IMR-90 (cell line): ENCODE results near the gene DZIP3. TPM values are rescaled to one million over a fixed set of nuclear protein-coding genes. Genes with fewer than 3 reads are reported as not detected.

Experiments used
- ATAC-seq: fragments of 200-7000 bp; cut with Tn5 transposase; 2 replicates; pipeline ENCODE4 v1.9.1; 2020; ENCODE audit warnings: low read depth, mild to moderate bottlenecking, moderate library complexity
- Bru-seq: library from RNA; stranded (reverse); fragments of 400-500 nt; gene quantifications from one replicate; lab custom pipeline; 2021; lab: Mats Ljungman, UMichigan
- BruChase-seq, 2 experiments: library from RNA; stranded (reverse); fragments of 400-500 nt; gene quantifications; one replicate each; lab custom pipeline; 2021; lab: Mats Ljungman, UMichigan
- BruUV-seq: library from RNA; stranded (reverse); fragments of 400-500 nt; replicated peaks from 2 replicates; lab custom pipeline; 2021; lab: Mats Ljungman, UMichigan
- CTCF ChIA-PET: fragments of 300-600 bp; formaldehyde crosslinking; extraction: SDS; loops from one replicate; lab custom pipeline; 2021; ENCODE audit warnings: antibody characterized with exemption; lab: Yijun Ruan, JAX
- POLR2A ChIA-PET: fragments of 300-600 bp; sonication (Branson Sonifier 250); formaldehyde crosslinking; loops from one replicate; lab custom pipeline; 2022; ENCODE audit warnings: antibody characterized with exemption; ENCODE audit not compliant: unreplicated experiment; lab: Charles Lee
- DNase-seq: peaks from one replicate; pipeline ENCODE4 v3.0.0; 2013
- H2AFZ ChIP-seq: replicated peaks from 2 replicates; pipeline ENCODE3; 2013; ENCODE audit warnings: low read length, mild to moderate bottlenecking; ENCODE audit not compliant: poor library complexity
- H2AK5ac ChIP-seq: 2 replicates; pipeline ENCODE4 v1.6.1; 2013; ENCODE audit warnings: low read depth, low read length, inconsistent platforms
- H2AK9ac ChIP-seq: replicated peaks from 2 replicates; pipeline ENCODE3; 2013; ENCODE audit warnings: mild to moderate bottlenecking, low read depth, low read length, moderate library complexity; ENCODE audit not compliant: poor library complexity
- H2BK120ac ChIP-seq: 2 replicates; pipeline ENCODE4 v1.6.1; 2013; ENCODE audit warnings: low read depth, low read length, inconsistent platforms
- H2BK15ac ChIP-seq: 3 replicates; pipeline ENCODE4 v1.6.1; 2013; ENCODE audit warnings: low read depth, low read length, inconsistent platforms
- H2BK20ac ChIP-seq: 2 replicates; pipeline ENCODE4 v1.6.1; 2013; ENCODE audit warnings: low read depth, mild to moderate bottlenecking, inconsistent platforms, low read length, moderate library complexity
- H2BK5ac ChIP-seq: 2 replicates; pipeline ENCODE4 v1.6.1; 2013; ENCODE audit warnings: mild to moderate bottlenecking, low read depth, low read length, inconsistent platforms; ENCODE audit not compliant: poor library complexity, severe bottlenecking
- H3K14ac ChIP-seq: replicated peaks from 2 replicates; pipeline ENCODE4 v1.6.1; 2013; ENCODE audit warnings: low read depth, low read length, inconsistent platforms
- H3K18ac ChIP-seq: 2 replicates; pipeline ENCODE4 v1.6.1; 2013; ENCODE audit warnings: low read depth, low read length, control low read depth
- H3K23ac ChIP-seq: 2 replicates; pipeline ENCODE4 v1.6.1; 2013; ENCODE audit warnings: low read depth, low read length, inconsistent platforms
- H3K27ac ChIP-seq: 2 replicates; pipeline ENCODE4 v1.5.1; 2013; ENCODE audit warnings: mild to moderate bottlenecking, control low read depth, low read length; ENCODE audit not compliant: insufficient read depth
- H3K27me3 ChIP-seq: 2 replicates; pipeline ENCODE4 v1.6.1; 2013; ENCODE audit warnings: low read length; ENCODE audit not compliant: control insufficient read depth, insufficient read depth
- H3K36me3 ChIP-seq: 2 replicates; pipeline ENCODE4 v1.6.1; 2013; ENCODE audit warnings: low read length, mixed read lengths; ENCODE audit not compliant: control insufficient read depth, insufficient read depth
- H3K4ac ChIP-seq: 2 replicates; pipeline ENCODE4 v1.6.1; 2013; ENCODE audit warnings: low read depth, low read length, inconsistent platforms
- H3K4me1 ChIP-seq: 2 replicates; pipeline ENCODE4 v1.6.1; 2013; ENCODE audit warnings: low read length, mixed read lengths; ENCODE audit not compliant: control insufficient read depth, insufficient read depth
- H3K4me2 ChIP-seq: 2 replicates; pipeline ENCODE4 v1.6.1; 2013; ENCODE audit warnings: low read depth, mild to moderate bottlenecking, control low read depth, low read length, moderate library complexity
- H3K4me3 ChIP-seq: 2 replicates; pipeline ENCODE4 v1.5.1; 2013; ENCODE audit warnings: low read depth, mild to moderate bottlenecking, control low read depth, low read length, moderate library complexity; ENCODE audit not compliant: insufficient read depth
- H3K56ac ChIP-seq: 2 replicates; pipeline ENCODE4 v1.6.1; 2013; ENCODE audit warnings: low read length, inconsistent platforms; ENCODE audit not compliant: insufficient read depth; ENCODE audit errors: extremely low read depth
- H3K79me1 ChIP-seq, 2 experiments: 2 replicates each; pipeline ENCODE4 v1.6.1; 2013; ENCODE audit warnings: low read length in 2 of 2, inconsistent platforms in 1 of 2, low read depth in 1 of 2
- H3K9ac ChIP-seq: 2 replicates; pipeline ENCODE4 v1.6.1; 2013; ENCODE audit warnings: low read depth, low read length, control low read depth
- H3K9me1 ChIP-seq: 2 replicates; pipeline ENCODE4 v1.6.1; 2013; ENCODE audit warnings: low read length, inconsistent platforms; ENCODE audit not compliant: insufficient read depth
- H3K9me3 ChIP-seq: 2 replicates; pipeline ENCODE4 v1.6.1; 2013; ENCODE audit warnings: low read length; ENCODE audit not compliant: control insufficient read depth, insufficient read depth
- H4K20me1 ChIP-seq: 2 replicates; pipeline ENCODE4 v1.6.1; 2013; ENCODE audit warnings: low read length, inconsistent platforms; ENCODE audit not compliant: insufficient read depth
- H4K5ac ChIP-seq: 2 replicates; pipeline ENCODE4 v1.6.1; 2013; ENCODE audit warnings: mild to moderate bottlenecking, low read depth, low read length, control low read depth
- H4K8ac ChIP-seq, 2 experiments: 2 replicates each; pipeline ENCODE4 v1.6.1; 2013; ENCODE audit warnings: low read depth in 2 of 2, low read length in 2 of 2, control low read depth in 1 of 2, inconsistent platforms in 1 of 2
- H4K91ac ChIP-seq: 2 replicates; pipeline ENCODE4 v1.6.1; 2013; ENCODE audit warnings: low read depth, low read length, inconsistent platforms; ENCODE audit not compliant: insufficient read depth
- FOS ChIP-seq: fragments of 150-350 bp; IDR thresholded peaks from 2 replicates; pipeline ENCODE4 v1.6.1; 2016; ENCODE audit warnings: low read depth, low read length
- MAZ ChIP-seq: IDR thresholded peaks from 2 replicates; pipeline ENCODE4 v1.6.1; 2012; ENCODE audit warnings: low read depth, mild to moderate bottlenecking, low read length, improper control_type of control experiment, moderate library complexity, borderline replicate concordance
- MXI1 ChIP-seq: IDR thresholded peaks from 2 replicates; pipeline ENCODE4 v1.6.1; 2012; ENCODE audit warnings: low read depth, mild to moderate bottlenecking, low read length, moderate library complexity, borderline replicate concordance
- POLR2A ChIP-seq: IDR thresholded peaks from 2 replicates; pipeline ENCODE4 v1.6.1; 2012; ENCODE audit warnings: mild to moderate bottlenecking, low read depth, low read length
- WGBS, 2 experiments: methylation state at CpG; one replicate each; pipeline versions ENCODE4 v1.1.5 to v1.1.7; 2013; ENCODE audit warnings: missing lambda C conversion rate in 2 of 2; ENCODE audit not compliant: insufficient read length in 1 of 2; ENCODE audit errors: extremely low coverage in 2 of 2; 5-methylcytosine and 5-hydroxymethylcytosine counted together
- dilution Hi-C: fragments of 300-500 bp; cut with HindIII; formaldehyde crosslinking; loops from one replicate; pipeline ENCODE4 v1.14.3; 2018; ENCODE audit warnings: low sequenced_read_pairs; ENCODE audit not compliant: unreplicated experiment
- in situ Hi-C: fragments of 300-500 bp; cut with MboI; formaldehyde crosslinking; loops from 3 replicates; pipeline ENCODE4 v1.14.3; 2019; ENCODE audit warnings: low sequenced_read_pairs, inconsistent platforms, mixed read lengths
- intact Hi-C: fragments of 100-400 bp; cut with micrococcal nuclease; formaldehyde crosslinking; loops from 2 replicates; pipeline ENCODE4 v1.10.0; 2022
- long read RNA-seq: library from polyadenylated mRNA; unstranded; transcript quantifications from one replicate; pipeline ENCODE4 v2.0.0, GENCODE V29; 2021; ENCODE audit not compliant: unreplicated experiment
- polyA plus RNA-seq, 3 experiments: library from polyadenylated mRNA; depleted of rRNA; stranded (reverse); fragments of >200 nt; gene quantifications; 2 replicates each; pipeline ENCODE4 v1.2.3, GENCODE V29; 2012; ENCODE audit warnings: low replicate concordance in 1 of 3
- total RNA-seq: library from RNA; depleted of rRNA; stranded (reverse); fragments of >200 nt; gene quantifications from 2 replicates; pipeline ENCODE4 v1.2.3, GENCODE V29; 2012; rRNA removed
- TF ChIP-seq, protein P1 (sequence below): fragments of 150-350 bp; IDR thresholded peaks from 2 replicates; pipeline ENCODE4 v1.6.1; 2017; ENCODE audit warnings: mild to moderate bottlenecking, antibody characterized with exemption, low read length, low read depth
- TF ChIP-seq, protein P2 (sequence below): conservative IDR thresholded peaks from 2 replicates; pipeline ENCODE4 v1.5.1; 2012; ENCODE audit warnings: mild to moderate bottlenecking, low read depth, low read length, improper control_type of control experiment

DZIP3 gene, protein sequence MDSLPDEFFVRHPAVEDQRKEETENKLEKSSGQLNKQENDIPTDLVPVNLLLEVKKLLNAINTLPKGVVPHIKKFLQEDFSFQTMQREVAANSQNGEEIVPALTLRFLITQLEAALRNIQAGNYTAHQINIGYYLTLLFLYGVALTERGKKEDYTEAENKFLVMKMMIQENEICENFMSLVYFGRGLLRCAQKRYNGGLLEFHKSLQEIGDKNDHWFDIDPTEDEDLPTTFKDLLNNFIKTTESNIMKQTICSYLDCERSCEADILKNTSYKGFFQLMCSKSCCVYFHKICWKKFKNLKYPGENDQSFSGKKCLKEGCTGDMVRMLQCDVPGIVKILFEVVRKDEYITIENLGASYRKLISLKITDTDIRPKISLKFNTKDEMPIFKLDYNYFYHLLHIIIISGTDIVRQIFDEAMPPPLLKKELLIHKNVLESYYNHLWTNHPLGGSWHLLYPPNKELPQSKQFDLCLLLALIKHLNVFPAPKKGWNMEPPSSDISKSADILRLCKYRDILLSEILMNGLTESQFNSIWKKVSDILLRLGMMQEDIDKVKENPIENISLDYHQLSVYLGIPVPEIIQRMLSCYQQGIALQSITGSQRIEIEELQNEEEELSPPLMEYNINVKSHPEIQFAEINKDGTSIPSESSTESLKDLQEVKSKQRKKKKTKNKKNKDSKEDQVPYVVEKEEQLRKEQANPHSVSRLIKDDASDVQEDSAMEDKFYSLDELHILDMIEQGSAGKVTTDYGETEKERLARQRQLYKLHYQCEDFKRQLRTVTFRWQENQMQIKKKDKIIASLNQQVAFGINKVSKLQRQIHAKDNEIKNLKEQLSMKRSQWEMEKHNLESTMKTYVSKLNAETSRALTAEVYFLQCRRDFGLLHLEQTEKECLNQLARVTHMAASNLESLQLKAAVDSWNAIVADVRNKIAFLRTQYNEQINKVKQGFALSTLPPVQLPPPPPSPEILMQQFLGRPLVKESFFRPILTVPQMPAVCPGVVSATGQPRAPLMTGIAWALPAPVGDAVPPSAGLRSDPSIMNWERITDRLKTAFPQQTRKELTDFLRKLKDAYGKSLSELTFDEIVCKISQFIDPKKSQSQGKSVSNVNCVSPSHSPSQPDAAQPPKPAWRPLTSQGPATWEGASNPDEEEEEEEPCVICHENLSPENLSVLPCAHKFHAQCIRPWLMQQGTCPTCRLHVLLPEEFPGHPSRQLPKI
- total RNA-seq (9.9 and 11.7 TPM in 2 replicates), polyA plus RNA-seq (2012; rRNA removed) (5.9 and 7.0 TPM in 2 replicates), Bru-seq, nascent RNA (percentile 56 among the genes with signal in this experiment), BruChase-seq, experiment 1, labeled RNA remaining after a 6-hour chase (percentile 52 among the genes with signal in this experiment), BruChase-seq, experiment 2, labeled RNA remaining after a 2-hour chase (percentile 56 among the genes with signal in this experiment)
- 0.98 and 1.1 TPM in 2 replicates for polyA plus RNA-seq (2012; cell fraction: cytosol; rRNA removed)
- 4.2 and 23.8 TPM in 2 replicates for polyA plus RNA-seq (2012; cell fraction: nucleus; rRNA removed; ENCODE audit: low replicate concordance)
- long read RNA-seq, full-length matches to known transcripts: 3 of 27 reads
- long read RNA-seq, partial matches to known transcripts: 20 of 27 reads
- long read RNA-seq, other reads (novel, unspliced or antisense): 4 of 27 reads

DNA sequence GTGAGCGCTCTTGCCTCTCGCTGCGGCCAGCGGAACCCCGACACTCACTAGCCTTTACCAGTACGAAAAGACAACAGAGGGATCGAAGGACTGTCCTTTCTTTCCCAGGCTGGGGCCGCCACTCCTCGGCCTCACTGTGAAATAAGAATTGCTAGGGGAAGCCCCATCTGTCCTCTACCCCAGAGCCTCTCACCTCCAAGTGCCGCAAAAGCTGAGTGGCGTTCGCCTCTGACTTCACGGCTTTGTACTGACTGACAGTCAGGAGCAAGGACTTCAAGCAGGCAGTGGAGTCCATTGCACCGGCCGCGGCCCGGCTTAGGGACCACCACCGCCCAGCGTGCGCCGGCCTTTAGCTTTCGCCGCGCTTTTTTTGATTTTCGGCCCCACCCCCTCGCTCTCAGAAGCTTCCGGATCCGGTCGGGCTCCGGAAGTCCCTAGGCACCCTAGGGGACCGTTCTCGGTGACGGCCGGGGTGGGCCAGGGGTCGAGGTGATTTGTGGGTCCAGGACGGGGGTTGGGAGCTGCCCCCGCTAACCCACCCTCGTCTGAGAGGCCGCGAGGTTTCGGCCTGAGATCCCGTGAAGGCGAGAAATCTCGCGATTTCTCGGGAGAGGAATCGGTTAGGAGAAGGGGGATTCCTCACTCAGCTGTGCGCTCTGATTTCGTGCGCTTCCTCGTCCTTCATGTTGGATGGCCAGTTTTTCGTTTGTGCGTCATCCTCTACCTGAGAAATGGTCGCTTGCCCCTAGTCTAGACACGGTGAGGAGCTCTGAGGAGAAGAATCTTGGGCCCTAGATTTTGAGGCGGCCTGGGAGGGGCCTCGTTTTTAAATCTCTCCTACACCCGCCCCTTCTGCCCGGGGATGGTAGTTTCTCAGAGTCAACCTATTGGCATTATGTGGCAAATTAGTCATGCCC is at the start of gene DZIP3, which contains the start of gene CIP2A:
Gene DZIP3 (plus strand): TSS at position 642 of the 917 bp plus-strand sequence. CDS start 15,685 bp downstream, outside the sequence.
Gene CIP2A (minus strand): TSS at position 358 of the 917 bp plus-strand sequence. CDS start 63 bp downstream, at position 295.
- in situ Hi-C loops (no loop called here), intact Hi-C loops (no loop called here), dilution Hi-C loops (no loop called here)
- peak within 1 kb of the TSS; percentile 95 for H3K23ac ChIP-seq
- H3K9ac ChIP-seq: peak within 1 kb of the TSS; percentile 97
- H4K5ac ChIP-seq: peak within 1 kb of the TSS; percentile 95
- peak within 1 kb of the TSS; percentile 23; the same call in 1 of the 2 replicates for H2AK5ac ChIP-seq
- H4K8ac ChIP-seq: peak within 1 kb of the TSS; percentile 89 to 96
- H3K27ac ChIP-seq: peak within 1 kb of the TSS; percentile 92
- ChIA-PET CTCF (interaction anchor here (0.9 to 1.1 kb wide), 2 partner anchors 12 to 13 kb away, joined by 3 read pairs; no protein-coding TSS in a partner anchor), POLR2A (interaction anchor here (0.6 kb wide), 1 partner anchor 24 kb away, joined by 3 read pairs; no protein-coding TSS in a partner anchor)
- H3K56ac ChIP-seq: peak within 1 kb of the TSS; percentile 92
- no peaks in the 10 kb centered on the region for H3K9me1 ChIP-seq
- peak; percentile 94 for DNase-seq
- peak within 1 kb of the TSS; percentile 98 for H2AFZ ChIP-seq
- H3K4me2 ChIP-seq: peak within 1 kb of the TSS; percentile 85
- 0% methylated on average over 6 of the region's 59 CpGs; no CpG with 5 or more reads in 1 of the 2 experiments for WGBS, 2 experiments
- H3K27me3 ChIP-seq: no peaks in the 10 kb centered on the region
- H4K91ac ChIP-seq: peak within 1 kb of the TSS; percentile 97
- H3K18ac ChIP-seq: peak within 1 kb of the TSS; percentile 95
- peak within 1 kb of the TSS; percentile 6; the same call in 1 of the 3 replicates for H2BK15ac ChIP-seq
- peak; percentile 97 for ATAC-seq
- H3K14ac ChIP-seq: peak within 1 kb of the TSS; percentile 97
- peak within 1 kb of the TSS; percentile 96 for H2BK5ac ChIP-seq
- H4K20me1 ChIP-seq: no peaks in the 10 kb centered on the region
- H2BK120ac ChIP-seq: peak within 1 kb of the TSS; percentile 82
- no peaks in the 10 kb centered on the region for H3K36me3 ChIP-seq
- H2AK9ac ChIP-seq: peak within 1 kb of the TSS; percentile 60
- no peaks in the 10 kb centered on the region for H3K9me3 ChIP-seq
- peak within 1 kb of the TSS; percentile 98 for H3K4ac ChIP-seq
- H2BK20ac ChIP-seq: no peak within 1 kb of the TSS
- peaks cover 2 to 31% of the 10 kb centered on the region in 2 experiments; a peak in 3 of 4 replicates for H3K79me1 ChIP-seq
- TSS peak; percentile 92 for BruUV-seq
- peak within 1 kb of the TSS; percentile 70 for H3K4me3 ChIP-seq
- no peaks in the 10 kb centered on the region for H3K4me1 ChIP-seq
- TF ChIP-seq FOS (0 out of 2 replicates have a peak, but pooled peaks have one; percentile 4), MAZ (peak; percentile 85), POLR2A (peak; percentile 95), MXI1 (peak; percentile 99)
- TF ChIP-seq, protein P1, sequence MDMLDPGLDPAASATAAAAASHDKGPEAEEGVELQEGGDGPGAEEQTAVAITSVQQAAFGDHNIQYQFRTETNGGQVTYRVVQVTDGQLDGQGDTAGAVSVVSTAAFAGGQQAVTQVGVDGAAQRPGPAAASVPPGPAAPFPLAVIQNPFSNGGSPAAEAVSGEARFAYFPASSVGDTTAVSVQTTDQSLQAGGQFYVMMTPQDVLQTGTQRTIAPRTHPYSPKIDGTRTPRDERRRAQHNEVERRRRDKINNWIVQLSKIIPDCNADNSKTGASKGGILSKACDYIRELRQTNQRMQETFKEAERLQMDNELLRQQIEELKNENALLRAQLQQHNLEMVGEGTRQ: peak; percentile 5; the same call in 1 of the 2 replicates
- TF ChIP-seq, protein P2, sequence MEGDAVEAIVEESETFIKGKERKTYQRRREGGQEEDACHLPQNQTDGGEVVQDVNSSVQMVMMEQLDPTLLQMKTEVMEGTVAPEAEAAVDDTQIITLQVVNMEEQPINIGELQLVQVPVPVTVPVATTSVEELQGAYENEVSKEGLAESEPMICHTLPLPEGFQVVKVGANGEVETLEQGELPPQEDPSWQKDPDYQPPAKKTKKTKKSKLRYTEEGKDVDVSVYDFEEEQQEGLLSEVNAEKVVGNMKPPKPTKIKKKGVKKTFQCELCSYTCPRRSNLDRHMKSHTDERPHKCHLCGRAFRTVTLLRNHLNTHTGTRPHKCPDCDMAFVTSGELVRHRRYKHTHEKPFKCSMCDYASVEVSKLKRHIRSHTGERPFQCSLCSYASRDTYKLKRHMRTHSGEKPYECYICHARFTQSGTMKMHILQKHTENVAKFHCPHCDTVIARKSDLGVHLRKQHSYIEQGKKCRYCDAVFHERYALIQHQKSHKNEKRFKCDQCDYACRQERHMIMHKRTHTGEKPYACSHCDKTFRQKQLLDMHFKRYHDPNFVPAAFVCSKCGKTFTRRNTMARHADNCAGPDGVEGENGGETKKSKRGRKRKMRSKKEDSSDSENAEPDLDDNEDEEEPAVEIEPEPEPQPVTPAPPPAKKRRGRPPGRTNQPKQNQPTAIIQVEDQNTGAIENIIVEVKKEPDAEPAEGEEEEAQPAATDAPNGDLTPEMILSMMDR: no peak
